MM.1S (cell line): ENCODE measurements around the gene CWF19L2.
A peak's percentile ranks its signal among the peaks of the same experiment; 100 is the strongest.

ENCODE experiments used
- DNase-seq: peaks from one replicate; pipeline ENCODE4 v3.0.0-alpha.2; 2015
- H2AFZ ChIP-seq: fragments of 300-600 bp; sonication (generic); 2 replicates; pipeline ENCODE4 v1.6.0; 2016; ENCODE audit warnings: antibody characterized with exemption, low read length
- H3F3A ChIP-seq: fragments of 300-600 bp; sonication (generic); 2 replicates; pipeline ENCODE4 v1.6.1; 2016; ENCODE audit warnings: mild to moderate bottlenecking, antibody characterized with exemption, low read length, moderate library complexity, mixed read lengths; ENCODE audit not compliant: insufficient read depth
- H3K27ac ChIP-seq: fragments of 300-600 bp; sonication (generic); 2 replicates; pipeline ENCODE4 v1.5.1; 2016; ENCODE audit warnings: mild to moderate bottlenecking, low read length
- H3K27me3 ChIP-seq: fragments of 300-600 bp; sonication (generic); replicated peaks from 2 replicates; pipeline ENCODE4 v1.6.0; 2016; ENCODE audit warnings: low read length; ENCODE audit not compliant: insufficient read depth
- H3K36me3 ChIP-seq: fragments of 300-600 bp; sonication (generic); replicated peaks from 2 replicates; pipeline ENCODE4 v1.6.1; 2016; ENCODE audit warnings: mild to moderate bottlenecking, low read length, mixed read lengths; ENCODE audit not compliant: insufficient read depth
- H3K4me1 ChIP-seq: fragments of 300-600 bp; sonication (generic); 2 replicates; pipeline ENCODE4 v1.6.1; 2016; ENCODE audit warnings: low read length, mixed read lengths
- H3K4me2 ChIP-seq: fragments of 300-600 bp; sonication (generic); 2 replicates; pipeline ENCODE4 v1.6.0; 2016; ENCODE audit warnings: low read depth, low read length
- H3K4me3 ChIP-seq: fragments of 300-600 bp; sonication (generic); 2 replicates; pipeline ENCODE4 v1.5.1; 2016; ENCODE audit warnings: low read length, mixed read lengths
- H3K79me2 ChIP-seq: fragments of 300-600 bp; sonication (generic); 2 replicates; pipeline ENCODE4 v1.6.1; 2016; ENCODE audit warnings: mixed run types, low read length, mixed read lengths
- H3K9ac ChIP-seq: fragments of 300-600 bp; sonication (generic); 2 replicates; pipeline ENCODE4 v1.6.1; 2016; ENCODE audit warnings: low read length, mixed read lengths
- H3K9me2 ChIP-seq: fragments of 300-600 bp; sonication (generic); replicated peaks from 2 replicates; pipeline ENCODE4 v1.6.1; 2016; ENCODE audit warnings: mild to moderate bottlenecking, low read length, mixed read lengths; ENCODE audit not compliant: insufficient read depth
- H3K9me3 ChIP-seq: fragments of 300-600 bp; sonication (generic); replicated peaks from 2 replicates; pipeline ENCODE4 v1.6.1; 2016; ENCODE audit warnings: mild to moderate bottlenecking, low read length, mixed read lengths; ENCODE audit not compliant: insufficient read depth
- H4K20me1 ChIP-seq: fragments of 300-600 bp; sonication (generic); 2 replicates; pipeline ENCODE4 v1.6.1; 2016; ENCODE audit warnings: mild to moderate bottlenecking, low read length, moderate library complexity, mixed read lengths; ENCODE audit not compliant: insufficient read depth
- CTCF ChIP-seq: fragments of 300-600 bp; sonication (generic); IDR thresholded peaks from 2 replicates; pipeline ENCODE4 v1.5.1; 2016; ENCODE audit warnings: antibody characterized with exemption, low read length, mixed read lengths
- EZH2 ChIP-seq: fragments of 300-600 bp; sonication (generic); optimal IDR thresholded peaks from 2 replicates; pipeline ENCODE3; 2017; ENCODE audit warnings: low read depth, mild to moderate bottlenecking, antibody characterized with exemption, low read length, mixed read lengths
- EZH2phosphoT487 ChIP-seq: fragments of 300-600 bp; sonication (generic); IDR thresholded peaks from 2 replicates; pipeline ENCODE4 v1.6.1; 2018; ENCODE audit warnings: antibody characterized with exemption, low read length

The CWF19L2 gene

GRCh38 chr11:107430525-107430924 is 27.1 kb downstream of the CWF19L2 start:
- no peaks in the 10 kb centered on the region for H3K9me3 ChIP-seq
- H3F3A ChIP-seq, result no peaks in the 10 kb centered on the region
- H2AFZ ChIP-seq, result no peak overlapping the region
- H3K9me2 ChIP-seq, result no peaks in the 10 kb centered on the region
- H3K27me3 ChIP-seq, result no peaks in the 10 kb centered on the region
- H3K4me1 ChIP-seq, result no peaks in the 10 kb centered on the region
- H3K4me2 ChIP-seq, result no peak overlapping the region
- H3K27ac ChIP-seq, result no peak overlapping the region
- H3K79me2 ChIP-seq, result no peaks in the 10 kb centered on the region
- DNase-seq, result no peak
- no peak overlapping the region for H3K9ac ChIP-seq
- TF ChIP-seq CTCF (no peak), EZH2 (no peak), EZH2phosphoT487 (no peak)
- H3K4me3 ChIP-seq, result no peak overlapping the region
- H4K20me1 ChIP-seq, result no peaks in the 10 kb centered on the region
- peaks cover 3% of the 10 kb centered on the region; the same call in 1 of the 2 replicates for H3K36me3 ChIP-seq

- Histone ChIP-seq H3K79me2 (no peaks in the 10 kb centered on the region), H3K9me3 (no peaks in the 10 kb centered on the region), H3K9me2 (no peaks in the 10 kb centered on the region), H3K4me3 (no peak overlapping the region), H3K9ac (no peak overlapping the region), H3K27ac (no peak overlapping the region), H2AFZ (no peak overlapping the region), H3K4me2 (no peak overlapping the region), H3F3A (no peaks in the 10 kb centered on the region), H3K36me3 (peaks cover 3% of the 10 kb centered on the region; the same call in 1 of the 2 replicates), H3K27me3 (no peaks in the 10 kb centered on the region), H3K4me1 (no peaks in the 10 kb centered on the region), H4K20me1 (no peaks in the 10 kb centered on the region)
- TF ChIP-seq CTCF (no peak), EZH2 (no peak), EZH2phosphoT487 (no peak)
- DNase-seq, result no peak
Measured at GRCh38 chr11:107427569-107428180, 29.9 kb downstream of the CWF19L2 start.

- H3K9me2 ChIP-seq, result no peaks in the 10 kb centered on the region
- no peaks in the 10 kb centered on the region for H3K36me3 ChIP-seq
- peaks cover 6% of the 10 kb centered on the region; the same call in 1 of the 2 replicates for H3F3A ChIP-seq
- no peak for TF ChIP-seq CTCF
- TF ChIP-seq EZH2phosphoT487, result no peak
- TF ChIP-seq EZH2, result no peak
- peak; percentile 69 for DNase-seq
- H3K27me3 ChIP-seq, result no peaks in the 10 kb centered on the region
- no peak overlapping the region for H3K4me3 ChIP-seq
- no peak overlapping the region for H2AFZ ChIP-seq
- peaks cover 13% of the 10 kb centered on the region for H3K4me1 ChIP-seq
- no peaks in the 10 kb centered on the region for H4K20me1 ChIP-seq
- no peak overlapping the region for H3K9ac ChIP-seq
- no peaks in the 10 kb centered on the region for H3K9me3 ChIP-seq
- H3K4me2 ChIP-seq, result no peak overlapping the region
- H3K27ac ChIP-seq, result peak overlapping the region; percentile 11; the same call in 1 of the 2 replicates
- H3K79me2 ChIP-seq, result no peaks in the 10 kb centered on the region
Measured at GRCh38 chr11:107413352-107413751, 44.3 kb downstream of the CWF19L2 start.
